DOHH2 (cell line): ENCODE results near the gene PLPP3.

Experiments used
- H3F3A ChIP-seq: fragments of 200-600 bp; sonication (generic), shearing (Covaris generic); 2 replicates; pipeline ENCODE4 v1.6.0; 2016; ENCODE audit warnings: antibody characterized with exemption, mild to moderate bottlenecking; ENCODE audit not compliant: control insufficient read depth, insufficient read depth
- H3K27ac ChIP-seq: fragments of 200-600 bp; sonication (generic); 2 replicates; pipeline ENCODE4 v1.5.1; 2014; ENCODE audit warnings: low read depth, mild to moderate bottlenecking, low read length, moderate library complexity
- H3K27me3 ChIP-seq: fragments of 200-600 bp; sonication (generic); 2 replicates; pipeline ENCODE4 v1.6.1; 2014; ENCODE audit warnings: mild to moderate bottlenecking, low read length, mixed read lengths; ENCODE audit not compliant: control insufficient read depth
- H3K36me3 ChIP-seq: fragments of 200-600 bp; sonication (generic); 2 replicates; pipeline ENCODE4 v1.6.1; 2014; ENCODE audit warnings: mild to moderate bottlenecking, low read length, moderate library complexity, mixed read lengths; ENCODE audit not compliant: control insufficient read depth
- H3K4me1 ChIP-seq: fragments of 200-600 bp; sonication (generic); 2 replicates; pipeline ENCODE4 v1.6.1; 2014; ENCODE audit warnings: mild to moderate bottlenecking, low read length, mixed read lengths; ENCODE audit not compliant: control insufficient read depth
- H3K4me2 ChIP-seq: fragments of 200-600 bp; sonication (generic); 2 replicates; pipeline ENCODE4 v1.6.0; 2014; ENCODE audit warnings: mild to moderate bottlenecking, low read length, moderate library complexity
- H3K4me3 ChIP-seq: fragments of 200-600 bp; sonication (generic); 2 replicates; pipeline ENCODE4 v1.5.1; 2014; ENCODE audit warnings: mild to moderate bottlenecking, low read length, mixed read lengths
- H3K79me2 ChIP-seq: fragments of 200-600 bp; sonication (generic); 2 replicates; pipeline ENCODE4 v1.6.1; 2014; ENCODE audit warnings: mild to moderate bottlenecking, low read length, mixed read lengths; ENCODE audit not compliant: control insufficient read depth
- H3K9me2 ChIP-seq: fragments of 200-600 bp; sonication (generic); replicated peaks from 2 replicates; pipeline ENCODE4 v1.6.1; 2014; ENCODE audit warnings: mild to moderate bottlenecking, low read length, mixed read lengths; ENCODE audit not compliant: control insufficient read depth
- H3K9me3 ChIP-seq: fragments of 200-600 bp; sonication (generic); 2 replicates; pipeline ENCODE4 v1.6.1; 2014; ENCODE audit warnings: antibody characterized with exemption, low read length, mixed read lengths; ENCODE audit not compliant: control insufficient read depth, insufficient read depth
- H4K20me1 ChIP-seq: fragments of 200-600 bp; sonication (generic); 2 replicates; pipeline ENCODE4 v1.6.0; 2014; ENCODE audit warnings: low read depth, mild to moderate bottlenecking, antibody characterized with exemption, low read length, moderate library complexity; ENCODE audit not compliant: control insufficient read depth, insufficient read depth
- EZH2phosphoT487 ChIP-seq: fragments of 200-600 bp; sonication (generic); IDR thresholded peaks from 2 replicates; pipeline ENCODE4 v1.6.1; 2017; ENCODE audit warnings: borderline replicate concordance, mild to moderate bottlenecking, antibody characterized with exemption, low read length, moderate library complexity, mixed read lengths
- TF ChIP-seq, protein P1 (sequence below): fragments of 200-600 bp; sonication (generic); IDR thresholded peaks from one replicate; pipeline ENCODE4 v1.5.1; 2014; ENCODE audit warnings: antibody characterized with exemption, mild to moderate bottlenecking, low read depth, low read length; ENCODE audit not compliant: poor library complexity, severe bottlenecking

The PLPP3 gene

DNA sequence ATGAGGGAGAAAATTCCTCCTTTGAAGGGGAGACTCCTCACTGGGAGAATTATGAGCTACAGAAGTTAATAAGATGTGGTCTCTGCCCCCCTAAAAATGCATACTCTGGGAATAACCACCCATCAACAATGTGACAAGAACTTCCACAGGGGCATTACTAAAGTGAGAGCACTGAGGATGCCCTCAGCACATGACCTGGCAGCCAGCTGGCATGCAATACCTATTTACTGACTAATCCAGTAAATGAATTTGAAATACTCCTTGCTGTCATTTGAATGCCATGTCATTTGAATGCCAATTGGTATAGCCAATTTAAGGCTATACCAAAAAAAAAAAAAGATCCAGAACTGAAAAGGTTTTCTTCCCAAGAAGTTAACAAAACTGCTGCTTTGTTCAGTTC is 30.8 kb downstream of the PLPP3 start:
- H3K4me3 ChIP-seq, result no peak overlapping the region
- H3K27ac ChIP-seq, result no peak overlapping the region
- no peaks in the 10 kb centered on the region for H4K20me1 ChIP-seq
- TF ChIP-seq, protein P1, sequence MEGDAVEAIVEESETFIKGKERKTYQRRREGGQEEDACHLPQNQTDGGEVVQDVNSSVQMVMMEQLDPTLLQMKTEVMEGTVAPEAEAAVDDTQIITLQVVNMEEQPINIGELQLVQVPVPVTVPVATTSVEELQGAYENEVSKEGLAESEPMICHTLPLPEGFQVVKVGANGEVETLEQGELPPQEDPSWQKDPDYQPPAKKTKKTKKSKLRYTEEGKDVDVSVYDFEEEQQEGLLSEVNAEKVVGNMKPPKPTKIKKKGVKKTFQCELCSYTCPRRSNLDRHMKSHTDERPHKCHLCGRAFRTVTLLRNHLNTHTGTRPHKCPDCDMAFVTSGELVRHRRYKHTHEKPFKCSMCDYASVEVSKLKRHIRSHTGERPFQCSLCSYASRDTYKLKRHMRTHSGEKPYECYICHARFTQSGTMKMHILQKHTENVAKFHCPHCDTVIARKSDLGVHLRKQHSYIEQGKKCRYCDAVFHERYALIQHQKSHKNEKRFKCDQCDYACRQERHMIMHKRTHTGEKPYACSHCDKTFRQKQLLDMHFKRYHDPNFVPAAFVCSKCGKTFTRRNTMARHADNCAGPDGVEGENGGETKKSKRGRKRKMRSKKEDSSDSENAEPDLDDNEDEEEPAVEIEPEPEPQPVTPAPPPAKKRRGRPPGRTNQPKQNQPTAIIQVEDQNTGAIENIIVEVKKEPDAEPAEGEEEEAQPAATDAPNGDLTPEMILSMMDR, result no peak
- no peak for TF ChIP-seq EZH2phosphoT487
- no peaks in the 10 kb centered on the region for H3K36me3 ChIP-seq
- no peaks in the 10 kb centered on the region for H3K27me3 ChIP-seq
- no peaks in the 10 kb centered on the region for H3K4me1 ChIP-seq
- no peaks in the 10 kb centered on the region for H3K9me2 ChIP-seq
- no peak overlapping the region for H3K4me2 ChIP-seq
- H3K9me3 ChIP-seq, result no peaks in the 10 kb centered on the region
- H3F3A ChIP-seq, result no peaks in the 10 kb centered on the region
- H3K79me2 ChIP-seq, result no peaks in the 10 kb centered on the region

DNA sequence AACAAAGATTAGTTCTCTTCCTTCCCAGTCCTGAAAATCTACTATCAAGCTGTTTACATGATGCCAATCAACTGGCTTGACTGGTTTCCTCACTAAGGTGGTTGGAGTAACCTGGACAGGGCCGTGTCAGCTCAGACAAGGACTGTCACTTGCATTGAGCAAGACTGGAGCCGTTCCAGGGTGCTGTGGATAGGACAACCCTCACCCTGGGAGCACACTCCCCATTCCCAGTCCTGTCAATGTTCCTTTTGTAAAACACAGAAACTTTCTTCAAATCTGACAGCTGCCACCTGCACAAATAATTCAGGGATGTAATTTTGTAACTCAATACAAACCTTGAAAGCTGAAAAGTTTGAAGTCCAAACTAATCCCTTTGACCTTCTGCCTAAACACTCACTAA is 31.4 kb downstream of the PLPP3 start:
- Histone ChIP-seq H3K27ac (no peak overlapping the region), H3K9me2 (no peaks in the 10 kb centered on the region), H3K36me3 (no peaks in the 10 kb centered on the region), H3K4me2 (no peak overlapping the region), H3K4me3 (no peak overlapping the region), H3K9me3 (no peaks in the 10 kb centered on the region), H3F3A (no peaks in the 10 kb centered on the region), H3K79me2 (no peaks in the 10 kb centered on the region), H3K27me3 (no peaks in the 10 kb centered on the region), H4K20me1 (no peaks in the 10 kb centered on the region), H3K4me1 (no peaks in the 10 kb centered on the region)
- TF ChIP-seq, protein P1, result no peak
- TF ChIP-seq EZH2phosphoT487, result no peak

DNA sequence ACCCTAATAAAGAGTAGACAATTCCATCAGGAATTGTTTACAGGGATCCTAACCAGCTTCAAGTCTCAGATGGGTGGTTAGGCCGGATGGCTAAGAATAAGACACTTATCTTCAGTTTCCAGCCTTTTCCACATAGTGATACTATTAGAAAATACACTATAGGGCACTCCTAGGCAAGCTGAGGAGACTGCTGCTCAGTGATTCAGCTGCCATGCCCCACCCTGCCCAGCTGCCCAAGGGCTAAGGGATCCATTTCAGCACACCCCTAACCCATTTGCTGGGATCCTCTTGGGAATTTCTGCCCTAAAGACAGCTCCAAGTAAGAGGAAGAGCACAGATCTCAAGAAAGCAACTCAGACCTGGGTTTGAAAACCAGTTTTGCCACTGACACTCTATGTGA is 31.9 kb downstream of the PLPP3 start:
- H3F3A ChIP-seq, result no peaks in the 10 kb centered on the region
- H4K20me1 ChIP-seq, result no peaks in the 10 kb centered on the region
- no peaks in the 10 kb centered on the region for H3K79me2 ChIP-seq
- H3K27me3 ChIP-seq, result no peaks in the 10 kb centered on the region
- TF ChIP-seq, protein P1, result no peak
- TF ChIP-seq EZH2phosphoT487, result no peak
- H3K27ac ChIP-seq, result no peak overlapping the region
- H3K4me3 ChIP-seq, result no peak overlapping the region
- H3K4me2 ChIP-seq, result no peak overlapping the region
- no peaks in the 10 kb centered on the region for H3K9me3 ChIP-seq
- H3K9me2 ChIP-seq, result no peaks in the 10 kb centered on the region
- no peaks in the 10 kb centered on the region for H3K36me3 ChIP-seq
- H3K4me1 ChIP-seq, result no peaks in the 10 kb centered on the region

DNA sequence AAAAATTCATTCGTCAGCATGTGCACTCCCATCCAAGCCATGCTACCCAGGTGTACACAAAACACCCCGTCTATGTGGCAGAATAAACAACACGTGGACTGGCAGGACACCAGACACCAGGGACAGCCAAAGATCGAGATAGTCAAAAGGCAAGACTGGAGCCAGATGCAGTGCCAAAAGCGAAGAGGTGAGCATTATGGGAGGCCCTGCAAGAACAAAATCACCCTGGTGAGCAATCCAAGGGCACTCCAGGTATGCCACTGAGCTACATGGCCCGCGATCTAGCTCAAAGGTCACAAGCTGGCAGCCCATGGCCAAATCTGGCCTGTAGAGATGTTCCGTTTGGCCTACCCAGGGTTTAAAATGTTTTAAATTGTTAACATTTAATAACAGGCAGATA is 33.7 kb downstream of the PLPP3 start:
- H3K36me3 ChIP-seq, result no peaks in the 10 kb centered on the region
- no peaks in the 10 kb centered on the region for H3K9me2 ChIP-seq
- no peak overlapping the region for H3K4me3 ChIP-seq
- H3K4me1 ChIP-seq, result no peaks in the 10 kb centered on the region
- no peaks in the 10 kb centered on the region for H3F3A ChIP-seq
- no peak overlapping the region for H3K27ac ChIP-seq
- H3K4me2 ChIP-seq, result no peak overlapping the region
- no peaks in the 10 kb centered on the region for H3K9me3 ChIP-seq
- TF ChIP-seq EZH2phosphoT487, result no peak
- TF ChIP-seq, protein P1, result no peak
- no peaks in the 10 kb centered on the region for H3K27me3 ChIP-seq
- H3K79me2 ChIP-seq, result no peaks in the 10 kb centered on the region
- H4K20me1 ChIP-seq, result no peaks in the 10 kb centered on the region
